ENCODE data around the gene ME3. TPM values are rescaled to one million over a fixed set of nuclear protein-coding genes. Genes with fewer than 3 reads are reported as not detected.

ME3 gene
- total RNA-seq, 4 donors from 2014 or later: 30.8 to 54.6 (median 36.7) TPM

DNA sequence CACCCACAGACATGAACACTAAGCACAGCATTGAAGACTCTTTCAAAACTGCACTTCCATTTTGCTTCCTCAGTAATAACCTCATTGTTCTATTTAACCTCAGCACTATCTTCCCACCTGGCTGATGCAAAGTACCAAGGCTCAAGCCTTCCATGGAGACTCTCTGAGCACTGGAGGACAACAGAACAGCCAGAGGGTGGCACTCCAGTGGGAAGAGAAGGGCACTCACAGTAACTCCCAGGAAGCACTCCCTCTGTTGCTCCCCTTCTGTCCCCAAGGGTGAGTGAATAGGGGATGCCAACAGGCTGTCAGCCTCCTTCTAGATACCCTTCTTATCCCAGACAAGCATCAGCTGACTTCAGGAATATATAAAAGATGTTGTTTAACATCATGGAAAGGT is 3.5 kb downstream of the ME3 start:
- TF ChIP-seq POLR2A (IDR thresholded peaks at IDR 0.05): no peak
- TF ChIP-seq EP300 (IDR thresholded peaks at IDR 0.05): no peak
- TF ChIP-seq, protein P1, sequence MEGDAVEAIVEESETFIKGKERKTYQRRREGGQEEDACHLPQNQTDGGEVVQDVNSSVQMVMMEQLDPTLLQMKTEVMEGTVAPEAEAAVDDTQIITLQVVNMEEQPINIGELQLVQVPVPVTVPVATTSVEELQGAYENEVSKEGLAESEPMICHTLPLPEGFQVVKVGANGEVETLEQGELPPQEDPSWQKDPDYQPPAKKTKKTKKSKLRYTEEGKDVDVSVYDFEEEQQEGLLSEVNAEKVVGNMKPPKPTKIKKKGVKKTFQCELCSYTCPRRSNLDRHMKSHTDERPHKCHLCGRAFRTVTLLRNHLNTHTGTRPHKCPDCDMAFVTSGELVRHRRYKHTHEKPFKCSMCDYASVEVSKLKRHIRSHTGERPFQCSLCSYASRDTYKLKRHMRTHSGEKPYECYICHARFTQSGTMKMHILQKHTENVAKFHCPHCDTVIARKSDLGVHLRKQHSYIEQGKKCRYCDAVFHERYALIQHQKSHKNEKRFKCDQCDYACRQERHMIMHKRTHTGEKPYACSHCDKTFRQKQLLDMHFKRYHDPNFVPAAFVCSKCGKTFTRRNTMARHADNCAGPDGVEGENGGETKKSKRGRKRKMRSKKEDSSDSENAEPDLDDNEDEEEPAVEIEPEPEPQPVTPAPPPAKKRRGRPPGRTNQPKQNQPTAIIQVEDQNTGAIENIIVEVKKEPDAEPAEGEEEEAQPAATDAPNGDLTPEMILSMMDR (IDR thresholded peaks at IDR 0.05): no peak
- peaks cover 0 to 24% (median 8%) of the 10 kb centered on the region in 4 donors for H3K4me1 ChIP-seq
- H3K9me3 ChIP-seq: no peaks in the 10 kb centered on the region
- no peaks in the 10 kb centered on the region for H3K27me3 ChIP-seq
- no peak overlapping the region for H3K27ac ChIP-seq
- DNase-seq (ENCODE audit: low spot score in 2 of 2): no peak
- no peak overlapping the region for H3K4me3 ChIP-seq
- peaks cover 0 to 12% (median 0%) of the 10 kb centered on the region in 3 donors for H3K36me3 ChIP-seq

DNA sequence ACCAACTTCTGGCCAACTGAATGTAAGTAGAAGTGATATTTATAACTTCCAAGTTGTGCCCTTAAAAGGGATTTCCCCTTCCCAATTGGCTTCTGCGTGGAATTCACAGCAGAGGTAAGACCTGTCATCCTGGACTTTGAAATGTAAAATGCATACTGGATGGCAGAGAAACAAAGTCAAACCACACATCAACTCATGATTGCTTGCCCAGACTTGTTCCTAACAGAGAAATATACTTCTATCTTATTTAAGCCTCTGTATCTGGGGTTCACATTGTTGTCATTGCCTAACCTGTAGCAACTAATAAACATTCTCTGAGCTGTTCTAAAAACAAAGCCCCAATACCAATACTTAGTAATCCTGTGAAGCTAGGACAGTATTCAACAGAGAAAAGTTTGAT is 6.2 kb downstream of the ME3 start:
- Histone ChIP-seq H3K36me3 (peaks cover 0 to 12% (median 0%) of the 10 kb centered on the region in 3 donors), H3K4me1 (peaks cover 0 to 24% (median 9%) of the 10 kb centered on the region in 4 donors), H3K9me3 (no peaks in the 10 kb centered on the region), H3K27ac (no peak overlapping the region), H3K27me3 (no peaks in the 10 kb centered on the region), H3K4me3 (no peak overlapping the region)
- WGBS, 2 donors: 84 to 88% methylated on average over 1 of the region's 1 CpG
- no peak for DNase-seq (ENCODE audit: low spot score in 2 of 2)
- TF ChIP-seq, protein P1 (IDR thresholded peaks at IDR 0.05): no peak
- TF ChIP-seq EP300 (IDR thresholded peaks at IDR 0.05): no peak
- no peak for TF ChIP-seq POLR2A (IDR thresholded peaks at IDR 0.05)

DNA sequence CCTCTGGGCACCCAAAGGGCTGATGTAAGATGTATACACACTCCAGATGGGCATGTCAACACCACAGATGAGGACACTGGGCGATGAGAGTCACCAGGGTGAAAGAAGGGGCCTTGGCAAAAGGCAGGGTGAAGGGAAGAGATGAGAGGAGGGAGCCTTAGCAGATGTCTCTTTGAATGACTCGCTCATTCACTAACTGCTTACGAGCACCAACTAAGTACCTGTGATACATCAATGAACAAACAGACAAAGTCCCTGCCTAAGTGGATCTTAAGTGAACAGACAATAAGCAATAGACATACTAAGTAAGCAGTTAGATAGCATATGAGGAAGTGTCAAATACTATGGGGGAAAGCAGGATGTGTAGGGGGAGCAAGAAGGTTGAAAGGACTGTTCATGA is 7.5 kb downstream of the ME3 start:
- H3K27ac ChIP-seq: no peak overlapping the region
- no peak overlapping the region for H3K4me3 ChIP-seq
- no peak for DNase-seq (ENCODE audit: low spot score in 2 of 2)
- TF ChIP-seq POLR2A (IDR thresholded peaks at IDR 0.05): no peak
- WGBS, 2 donors: 95 to 98% methylated on average over 3 of the region's 3 CpGs
- no peaks in the 10 kb centered on the region for H3K27me3 ChIP-seq
- H3K36me3 ChIP-seq: peaks cover 0 to 12% (median 0%) of the 10 kb centered on the region in 3 donors
- peaks cover 0 to 12% (median 3%) of the 10 kb centered on the region in 4 donors for H3K4me1 ChIP-seq
- no peaks in the 10 kb centered on the region for H3K9me3 ChIP-seq

DNA sequence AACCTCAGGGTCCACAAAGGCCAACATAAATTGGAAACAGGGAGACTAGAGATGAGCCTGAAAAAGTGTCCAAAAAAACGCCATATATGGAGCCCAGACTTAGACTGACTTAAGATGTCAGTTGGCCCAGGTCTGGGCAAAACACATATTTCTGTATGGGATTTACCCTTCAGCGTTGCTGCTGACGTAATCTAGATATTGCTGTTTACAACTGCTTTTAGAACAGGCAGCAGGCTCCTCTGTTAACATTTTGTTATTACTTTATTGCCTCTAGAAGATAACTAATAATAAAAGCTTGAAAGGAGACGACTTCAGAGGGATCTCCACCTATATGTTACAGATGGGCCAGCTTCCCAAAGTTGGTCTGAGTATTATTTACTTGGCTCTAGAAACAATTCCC is 8.7 kb downstream of the ME3 start:
- 66 to 79% methylated on average over 4 of the region's 4 CpGs for WGBS, 2 donors
- no peaks in the 10 kb centered on the region for H3K9me3 ChIP-seq
- H3K4me3 ChIP-seq: no peak overlapping the region
- H3K27me3 ChIP-seq: no peaks in the 10 kb centered on the region
- H3K4me1 ChIP-seq: peaks cover 0 to 8% (median 2%) of the 10 kb centered on the region in 4 donors
- peaks cover 0 to 12% (median 0%) of the 10 kb centered on the region in 3 donors for H3K36me3 ChIP-seq
- no peak for DNase-seq (ENCODE audit: low spot score in 2 of 2)
- no peak overlapping the region for H3K27ac ChIP-seq
- TF ChIP-seq, protein P1 (IDR thresholded peaks at IDR 0.05): no peak
- TF ChIP-seq EP300 (IDR thresholded peaks at IDR 0.05) (no peak), POLR2A (IDR thresholded peaks at IDR 0.05) (no peak)

DNA sequence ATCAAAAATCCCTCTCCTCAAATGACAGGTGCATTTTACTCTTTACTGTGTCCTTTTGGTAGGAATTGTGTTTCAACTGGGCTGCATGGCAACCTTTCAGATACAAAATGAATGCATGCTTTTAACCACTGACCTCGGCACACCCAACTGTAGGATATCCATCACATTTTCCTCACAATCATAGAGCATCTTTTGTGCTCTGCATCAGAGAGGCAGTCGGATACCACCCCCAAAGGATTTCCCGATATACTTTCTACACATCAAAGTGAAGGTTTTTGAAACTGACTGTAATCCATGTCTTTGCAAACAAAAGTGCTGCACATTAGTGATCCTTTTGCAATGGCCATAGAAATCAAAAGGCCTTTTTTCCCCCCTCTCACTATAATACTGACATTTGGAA is 9.1 kb downstream of the ME3 start:
- 54 to 57% methylated on average over 3 of the region's 3 CpGs for WGBS, 2 donors
- peaks cover 0 to 12% (median 0%) of the 10 kb centered on the region in 3 donors for H3K36me3 ChIP-seq
- H3K4me3 ChIP-seq: no peak overlapping the region
- TF ChIP-seq EP300 (IDR thresholded peaks at IDR 0.05) (no peak), POLR2A (IDR thresholded peaks at IDR 0.05) (no peak)
- TF ChIP-seq, protein P1 (IDR thresholded peaks at IDR 0.05): no peak
- no peak overlapping the region for H3K27ac ChIP-seq
- H3K9me3 ChIP-seq: no peaks in the 10 kb centered on the region
- DNase-seq (ENCODE audit: low spot score in 2 of 2): no peak
- H3K4me1 ChIP-seq: peaks cover 0 to 8% (median 2%) of the 10 kb centered on the region in 4 donors
- H3K27me3 ChIP-seq: no peaks in the 10 kb centered on the region

DNA sequence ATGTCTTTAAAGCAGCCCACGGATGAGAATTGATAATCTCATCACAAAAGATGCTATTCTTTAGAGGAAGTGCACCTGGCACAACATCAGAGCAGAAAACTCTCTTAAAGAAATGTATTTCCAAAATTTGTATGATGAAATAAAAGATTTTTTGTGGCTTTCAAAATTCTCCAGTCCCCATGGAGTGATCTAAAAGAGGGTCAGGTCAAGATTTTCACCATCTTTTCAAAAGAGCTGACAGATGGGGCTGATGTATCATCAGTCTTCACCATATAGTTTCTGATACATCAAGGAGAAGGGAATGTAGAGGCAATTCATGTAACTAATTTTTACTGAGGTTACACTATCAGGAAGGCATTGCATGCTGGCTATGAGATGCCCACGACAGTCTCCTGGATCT is 11.7 kb downstream of the ME3 start:
- H3K36me3 ChIP-seq: peaks cover 0 to 5% (median 0%) of the 10 kb centered on the region in 3 donors
- no peak overlapping the region for H3K4me3 ChIP-seq
- TF ChIP-seq, protein P1 (IDR thresholded peaks at IDR 0.05): no peak
- no peak for TF ChIP-seq POLR2A (IDR thresholded peaks at IDR 0.05)
- no peak for TF ChIP-seq EP300 (IDR thresholded peaks at IDR 0.05)
- DNase-seq (ENCODE audit: low spot score in 2 of 2): no peak
- no peak overlapping the region for H3K27ac ChIP-seq
- WGBS, 2 donors: 82 to 83% methylated on average over 2 of the region's 2 CpGs
- H3K9me3 ChIP-seq: no peaks in the 10 kb centered on the region
- H3K4me1 ChIP-seq: peaks cover 0 to 8% (median 2%) of the 10 kb centered on the region in 4 donors
- H3K27me3 ChIP-seq: no peaks in the 10 kb centered on the region
